Mesenchymal stem cell (in vitro differentiated cells and primary cell): ENCODE measurements around the gene MUC5AC.

Experiments
- DNase-seq: peaks from one replicate; pipeline ENCODE4 v3.0.0-alpha.2; 2013
- H2AFZ ChIP-seq: one replicate; pipeline ENCODE4 v1.6.1; 2013; ENCODE audit warnings: low read depth, mild to moderate bottlenecking, control low read depth, inconsistent platforms, low read length, moderate library complexity
- H2AK5ac ChIP-seq: 2 replicates; pipeline ENCODE4 v1.6.1; 2013; ENCODE audit warnings: low read length, moderate library complexity, mild to moderate bottlenecking, inconsistent platforms; ENCODE audit not compliant: severe bottlenecking
- H2BK120ac ChIP-seq: one replicate; pipeline ENCODE4 v1.6.1; 2013; ENCODE audit warnings: low read depth, mild to moderate bottlenecking, inconsistent platforms, low read length, moderate library complexity
- H2BK12ac ChIP-seq, 2 experiments: one replicate each; pipeline ENCODE4 v1.6.1; 2013; ENCODE audit warnings: inconsistent platforms in 2 of 2, low read length in 2 of 2, mild to moderate bottlenecking in 2 of 2, moderate library complexity in 2 of 2, control low read depth in 1 of 2
- H2BK15ac ChIP-seq: one replicate; pipeline ENCODE4 v1.6.1; 2013; ENCODE audit warnings: mild to moderate bottlenecking, low read depth, inconsistent platforms; ENCODE audit not compliant: poor library complexity, severe bottlenecking
- H2BK5ac ChIP-seq: 2 replicates; pipeline ENCODE4 v1.6.1; 2013; ENCODE audit warnings: low read depth, mild to moderate bottlenecking, low read length, control low read depth, inconsistent platforms; ENCODE audit not compliant: poor library complexity, severe bottlenecking
- H3K14ac ChIP-seq, 2 experiments: one replicate each; pipeline ENCODE4 v1.6.1; 2013; ENCODE audit warnings: inconsistent platforms in 2 of 2, low read length in 2 of 2, control low read depth in 1 of 2, mild to moderate bottlenecking in 1 of 2, moderate library complexity in 1 of 2
- H3K18ac ChIP-seq, 2 experiments: one replicate each; pipeline ENCODE4 v1.6.1; 2013; ENCODE audit warnings: inconsistent platforms in 2 of 2, low read length in 2 of 2, control low read depth in 1 of 2, low read depth in 1 of 2, mild to moderate bottlenecking in 1 of 2
- H3K23ac ChIP-seq, 2 experiments: one replicate each; pipeline ENCODE4 v1.6.1; 2013; ENCODE audit warnings: inconsistent platforms in 2 of 2, low read length in 2 of 2, mild to moderate bottlenecking in 2 of 2, moderate library complexity in 2 of 2, control low read depth in 1 of 2
- H3K27ac ChIP-seq: 2 replicates; pipeline ENCODE4 v1.5.1; 2013; ENCODE audit warnings: mild to moderate bottlenecking, moderate library complexity, low read length, control low read depth, inconsistent platforms; ENCODE audit not compliant: poor library complexity, severe bottlenecking
- H3K27me3 ChIP-seq, 2 experiments: 2 replicates each; pipeline versions ENCODE4 v1.6.1 to v1.7.0; 2013; ENCODE audit warnings: low read length in 2 of 2, mild to moderate bottlenecking in 2 of 2, moderate library complexity in 2 of 2, control low read depth in 1 of 2, inconsistent platforms in 1 of 2; ENCODE audit not compliant: control insufficient read depth in 1 of 2, insufficient read depth in 1 of 2
- H3K36me3 ChIP-seq, 2 experiments: 2 replicates each; pipeline versions ENCODE4 v1.6.1 to v1.7.0; 2013; ENCODE audit warnings: low read length in 2 of 2, control low read depth in 1 of 2, inconsistent platforms in 1 of 2, low read depth in 1 of 2, mild to moderate bottlenecking in 1 of 2; ENCODE audit not compliant: insufficient read depth in 2 of 2, control insufficient read depth in 1 of 2
- H3K4ac ChIP-seq, 2 experiments: one replicate each; pipeline ENCODE4 v1.6.1; 2013; ENCODE audit warnings: inconsistent platforms in 2 of 2, low read length in 2 of 2, mild to moderate bottlenecking in 2 of 2, moderate library complexity in 2 of 2, control low read depth in 1 of 2, low read depth in 1 of 2
- H3K4me1 ChIP-seq: 2 replicates; pipeline ENCODE4 v1.6.1; 2013; ENCODE audit warnings: low read depth, low read length, control low read depth; ENCODE audit not compliant: control insufficient read depth, insufficient read depth
- H3K4me2 ChIP-seq: 2 replicates; pipeline ENCODE4 v1.6.1; 2013; ENCODE audit warnings: low read length, mild to moderate bottlenecking, inconsistent platforms; ENCODE audit not compliant: poor library complexity, severe bottlenecking
- H3K4me3 ChIP-seq, 2 experiments: 2 replicates each; pipeline versions ENCODE4 v1.5.1 to v1.7.0; 2013; ENCODE audit warnings: low read length in 2 of 2, mild to moderate bottlenecking in 2 of 2, control low read depth in 1 of 2, low read depth in 1 of 2; ENCODE audit not compliant: insufficient read depth in 1 of 2
- H3K79me1 ChIP-seq: replicated peaks from 2 replicates; pipeline ENCODE4 v1.6.1; 2013; ENCODE audit warnings: mild to moderate bottlenecking, control low read depth, low read length, inconsistent platforms; ENCODE audit not compliant: poor library complexity, severe bottlenecking
- H3K9ac ChIP-seq: 2 replicates; pipeline ENCODE4 v1.7.0; 2013; ENCODE audit warnings: mild to moderate bottlenecking, low read length, moderate library complexity
- H3K9me3 ChIP-seq: 2 replicates; pipeline ENCODE4 v1.7.0; 2013; ENCODE audit warnings: mild to moderate bottlenecking, low read length; ENCODE audit not compliant: control insufficient read depth
- H4K8ac ChIP-seq: one replicate; pipeline ENCODE4 v1.6.1; 2013; ENCODE audit warnings: inconsistent platforms, mild to moderate bottlenecking, low read length, moderate library complexity
- H4K91ac ChIP-seq: one replicate; pipeline ENCODE4 v1.6.1; 2013; ENCODE audit warnings: mild to moderate bottlenecking, low read length, inconsistent platforms
- WGBS: methylation state at CpG from one replicate; pipeline ENCODE4 v1.1.7; 2013; ENCODE audit warnings: mixed read lengths; 5-methylcytosine and 5-hydroxymethylcytosine counted together

The MUC5AC gene

GRCh38 chr11:1232883-1233321, 75.1 kb downstream of the MUC5AC start:
- H3K4me1 ChIP-seq, result no peaks in the 10 kb centered on the region
- H3K27ac ChIP-seq, result no peak overlapping the region
- H2BK5ac ChIP-seq, result no peak overlapping the region
- H2AK5ac ChIP-seq, result no peak overlapping the region
- H3K4me2 ChIP-seq, result no peak overlapping the region
- no peak overlapping the region for H2AFZ ChIP-seq
- no peak overlapping the region for H3K23ac ChIP-seq
- H2BK12ac ChIP-seq, result no peak overlapping the region
- H4K8ac ChIP-seq, result no peak overlapping the region
- H3K9me3 ChIP-seq, result no peaks in the 10 kb centered on the region
- H3K79me1 ChIP-seq, result no peaks in the 10 kb centered on the region
- H3K14ac ChIP-seq, result no peak overlapping the region
- H3K4ac ChIP-seq, result no peak overlapping the region
- WGBS, result 89% methylated on average over 28 of the region's 30 CpGs
- no peak overlapping the region for H3K4me3 ChIP-seq
- H3K9ac ChIP-seq, result no peak overlapping the region
- no peak overlapping the region for H2BK15ac ChIP-seq
- no peak overlapping the region for H3K18ac ChIP-seq
- H4K91ac ChIP-seq, result no peak overlapping the region
- DNase-seq, result no peak
- H2BK120ac ChIP-seq, result no peak overlapping the region
- H3K27me3 ChIP-seq, result peaks cover 0 to 28% of the 10 kb centered on the region in 2 experiments
- no peaks in the 10 kb centered on the region for H3K36me3 ChIP-seq

GRCh38 chr11:1233351-1234053, 75.7 kb downstream of the MUC5AC start:
- no peak overlapping the region for H3K18ac ChIP-seq
- H3K36me3 ChIP-seq, result no peaks in the 10 kb centered on the region
- no peak for DNase-seq
- no peak overlapping the region for H2BK5ac ChIP-seq
- H3K9me3 ChIP-seq, result no peaks in the 10 kb centered on the region
- no peak overlapping the region for H2BK15ac ChIP-seq
- H3K4me1 ChIP-seq, result no peaks in the 10 kb centered on the region
- H2BK120ac ChIP-seq, result no peak overlapping the region
- H3K23ac ChIP-seq, result no peak overlapping the region
- no peak overlapping the region for H3K4ac ChIP-seq
- no peak overlapping the region for H3K14ac ChIP-seq
- no peak overlapping the region for H3K4me2 ChIP-seq
- no peak overlapping the region for H3K27ac ChIP-seq
- no peak overlapping the region for H4K8ac ChIP-seq
- peaks cover 0 to 28% of the 10 kb centered on the region in 2 experiments for H3K27me3 ChIP-seq
- H4K91ac ChIP-seq, result no peak overlapping the region
- H3K9ac ChIP-seq, result no peak overlapping the region
- no peak overlapping the region for H2AFZ ChIP-seq
- 88% methylated on average over 18 of the region's 21 CpGs for WGBS
- no peak overlapping the region for H3K4me3 ChIP-seq
- H3K79me1 ChIP-seq, result no peaks in the 10 kb centered on the region
- no peak overlapping the region for H2AK5ac ChIP-seq
- H2BK12ac ChIP-seq, result no peak overlapping the region

- no peak overlapping the region for H3K18ac ChIP-seq
These were observed 76.4 kb downstream of the MUC5AC start for GRCh38 chr11:1234054-1234720.

GRCh38 chr11:1234771-1235305, 77.1 kb downstream of the MUC5AC start:
- no peaks in the 10 kb centered on the region for H3K36me3 ChIP-seq
- H3K4me3 ChIP-seq, result no peak overlapping the region
- H2AK5ac ChIP-seq, result no peak overlapping the region
- no peak overlapping the region for H3K4ac ChIP-seq
- H2AFZ ChIP-seq, result no peak overlapping the region
- H4K8ac ChIP-seq, result no peak overlapping the region
- no peak overlapping the region for H2BK5ac ChIP-seq
- H2BK15ac ChIP-seq, result no peak overlapping the region
- peaks cover 0 to 22% of the 10 kb centered on the region in 2 experiments for H3K27me3 ChIP-seq
- H3K4me1 ChIP-seq, result no peaks in the 10 kb centered on the region
- H3K79me1 ChIP-seq, result no peaks in the 10 kb centered on the region
- no peak overlapping the region for H3K27ac ChIP-seq
- DNase-seq, result no peak
- H3K4me2 ChIP-seq, result no peak overlapping the region
- no peak overlapping the region for H3K14ac ChIP-seq
- no peak overlapping the region for H3K18ac ChIP-seq
- H3K9ac ChIP-seq, result no peak overlapping the region
- no peak overlapping the region for H4K91ac ChIP-seq
- H2BK120ac ChIP-seq, result no peak overlapping the region
- WGBS, result 92% methylated on average over 21 of the region's 23 CpGs
- no peaks in the 10 kb centered on the region for H3K9me3 ChIP-seq
- H2BK12ac ChIP-seq, result no peak overlapping the region
- H3K23ac ChIP-seq, result no peak overlapping the region

More at GRCh38 chr11:1234054-1234720, 76.4 kb downstream of the MUC5AC start:
- Histone ChIP-seq H2BK5ac (no peak overlapping the region), H3K4me1 (no peaks in the 10 kb centered on the region), H3K36me3 (no peaks in the 10 kb centered on the region), H2BK12ac (no peak overlapping the region), H3K27me3 (peaks cover 0 to 25% of the 10 kb centered on the region in 2 experiments), H3K23ac (no peak overlapping the region), H2BK120ac (no peak overlapping the region), H2BK15ac (no peak overlapping the region), H3K4ac (no peak overlapping the region), H3K79me1 (no peaks in the 10 kb centered on the region), H4K91ac (no peak overlapping the region), H3K9ac (no peak overlapping the region), H3K4me3 (peak overlapping the region in 1 of 2 experiments; percentile 20), H2AK5ac (no peak overlapping the region), H3K4me2 (no peak overlapping the region), H3K14ac (no peak overlapping the region), H4K8ac (no peak overlapping the region), H3K27ac (no peak overlapping the region), H3K9me3 (no peaks in the 10 kb centered on the region), H2AFZ (no peak overlapping the region)
- WGBS, result 80% methylated on average over 21 of the region's 22 CpGs
- no peak for DNase-seq
